Common myeloid progenitor, CD34-positive (primary cell): ENCODE results near the gene CACNA2D3.

ENCODE experiments used
- CTCF ChIA-PET: fragments of 350-600 bp; sonication (Branson Sonifier 250); formaldehyde crosslinking; loops from one replicate; lab custom pipeline; 2021; ENCODE audit warnings: antibody characterized with exemption; lab: Charles Lee
- POLR2A ChIA-PET: fragments of 350-600 bp; sonication (Branson Sonifier 250); formaldehyde crosslinking; loops from one replicate; lab custom pipeline; 2021; ENCODE audit warnings: antibody characterized with exemption; lab: Charles Lee
- DNase-seq, 3 donors: peaks; one replicate each; pipeline versions ENCODE4 v3.0.0 to v3.0.0-alpha.2; 2013
- H3K27ac ChIP-seq, 2 experiments: 1 replicate in 1 of 2; 2 replicates in 1 of 2; pipeline ENCODE4 v1.7.0; 2013; ENCODE audit warnings: inconsistent platforms in 2 of 2, low read length in 2 of 2, mild to moderate bottlenecking in 2 of 2, low read depth in 1 of 2, moderate library complexity in 1 of 2; ENCODE audit not compliant: severe bottlenecking in 2 of 2, insufficient read depth in 1 of 2, poor library complexity in 1 of 2
- H3K27me3 ChIP-seq, 5 experiments: replicated peaks in 2 of 5; 1 replicate in 3 of 5; 2 replicates in 2 of 5; pipeline versions ENCODE4 v1.6.1 to v1.7.0; 2013; ENCODE audit warnings: low read length in 4 of 5, mild to moderate bottlenecking in 2 of 5, moderate library complexity in 2 of 5, inconsistent platforms in 1 of 5; ENCODE audit not compliant: insufficient read depth in 5 of 5, control insufficient read depth in 4 of 5
- H3K36me3 ChIP-seq, 4 experiments: 1 replicate in 2 of 4; 2 replicates in 2 of 4; pipeline versions ENCODE4 v1.6.1 to v1.7.0; 2013; ENCODE audit warnings: low read length in 3 of 4, control low read depth in 1 of 4, mild to moderate bottlenecking in 1 of 4; ENCODE audit not compliant: control insufficient read depth in 4 of 4, insufficient read depth in 4 of 4
- H3K4me1 ChIP-seq, 4 experiments: 1 replicate in 3 of 4; 2 replicates in 1 of 4; pipeline versions ENCODE4 v1.6.1 to v1.7.1; 2013; ENCODE audit warnings: low read length in 3 of 4, mild to moderate bottlenecking in 3 of 4, control low read depth in 1 of 4, inconsistent platforms in 1 of 4, moderate library complexity in 1 of 4; ENCODE audit not compliant: control insufficient read depth in 4 of 4, insufficient read depth in 4 of 4; ENCODE audit errors: control extremely low read depth in 1 of 4
- H3K4me3 ChIP-seq, 7 experiments: 1 replicate in 4 of 7; 2 replicates in 3 of 7; pipeline versions ENCODE4 v1.5.1 to v1.7.0; 2013; ENCODE audit warnings: mild to moderate bottlenecking in 7 of 7, low read length in 6 of 7, moderate library complexity in 6 of 7, inconsistent platforms in 2 of 7, low read depth in 2 of 7, control low read depth in 1 of 7; ENCODE audit not compliant: insufficient read depth in 4 of 7, control insufficient read depth in 1 of 7; ENCODE audit errors: extremely low read depth in 1 of 7
- H3K9me3 ChIP-seq, 5 experiments: 1 replicate in 4 of 5; 2 replicates in 1 of 5; pipeline versions ENCODE4 v1.6.1 to v1.7.1; 2013; ENCODE audit warnings: low read length in 4 of 5, mild to moderate bottlenecking in 2 of 5, inconsistent platforms in 1 of 5, low read depth in 1 of 5, moderate library complexity in 1 of 5; ENCODE audit not compliant: control insufficient read depth in 4 of 5, insufficient read depth in 2 of 5; ENCODE audit errors: control extremely low read depth in 1 of 5
- WGBS: methylation state at CpG from one replicate; pipeline ENCODE4 v1.1.5; 2013; ENCODE audit not compliant: insufficient coverage; 5-methylcytosine and 5-hydroxymethylcytosine counted together

The CACNA2D3 gene

DNA sequence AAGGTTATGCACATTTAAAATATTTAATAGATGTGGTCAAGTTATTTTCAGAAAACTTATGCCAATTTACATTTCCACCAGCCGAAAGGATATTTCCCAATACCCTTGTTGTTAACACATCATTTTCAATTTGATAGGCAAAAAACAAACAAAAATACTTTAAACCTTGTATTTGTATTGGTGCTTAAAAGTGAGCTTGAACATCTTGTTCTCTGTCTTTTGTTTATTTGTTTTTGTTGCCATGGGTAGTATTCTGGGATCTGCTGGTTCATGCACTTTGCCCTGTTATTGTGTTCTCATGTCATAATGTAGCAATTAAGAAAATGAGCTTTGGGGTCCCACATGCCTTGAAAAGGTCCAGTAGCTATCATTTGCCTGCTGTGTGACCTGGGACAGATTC, 614.1 kb downstream of the CACNA2D3 start:
- POLR2A ChIA-PET = no interaction called here
- Histone ChIP-seq H3K27me3 (no peaks in the 10 kb centered on the region), H3K4me3 (no peak overlapping the region), H3K9me3 (no peaks in the 10 kb centered on the region), H3K36me3 (no peaks in the 10 kb centered on the region), H3K4me1 (no peaks in the 10 kb centered on the region), H3K27ac (no peak overlapping the region)
- WGBS = no CpG with 5 or more reads among the region's 1 CpG
- no peak for DNase-seq
- CTCF ChIA-PET = no interaction called here

DNA sequence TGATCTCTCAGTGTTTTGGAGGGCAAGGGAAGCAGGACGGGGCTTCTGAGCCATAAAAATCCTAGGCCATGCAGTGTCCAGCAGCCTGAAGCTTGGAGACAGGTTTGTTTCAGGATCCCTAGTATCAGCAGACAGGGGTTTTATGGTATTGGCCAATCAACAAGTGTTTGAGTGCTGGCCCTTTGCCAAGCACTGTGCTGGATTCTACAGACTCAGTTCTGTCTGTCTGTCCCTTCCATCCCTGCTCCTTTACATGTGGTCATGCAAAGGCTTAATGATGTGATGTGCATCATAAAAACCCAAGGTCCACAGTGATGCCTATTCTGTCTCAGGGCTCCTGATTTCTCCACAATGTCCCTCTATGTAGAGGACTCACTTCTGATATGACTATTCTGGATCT, 621.4 kb downstream of the CACNA2D3 start:
- DNase-seq = no peak
- WGBS = 90% methylated on average over 1 of the region's 1 CpG
- POLR2A ChIA-PET = no interaction called here
- no peak overlapping the region for H3K27ac ChIP-seq
- H3K4me3 ChIP-seq = no peak overlapping the region
- H3K9me3 ChIP-seq = no peaks in the 10 kb centered on the region
- CTCF ChIA-PET = no interaction called here
- no peaks in the 10 kb centered on the region for H3K4me1 ChIP-seq
- H3K36me3 ChIP-seq = no peaks in the 10 kb centered on the region
- no peaks in the 10 kb centered on the region for H3K27me3 ChIP-seq

DNA sequence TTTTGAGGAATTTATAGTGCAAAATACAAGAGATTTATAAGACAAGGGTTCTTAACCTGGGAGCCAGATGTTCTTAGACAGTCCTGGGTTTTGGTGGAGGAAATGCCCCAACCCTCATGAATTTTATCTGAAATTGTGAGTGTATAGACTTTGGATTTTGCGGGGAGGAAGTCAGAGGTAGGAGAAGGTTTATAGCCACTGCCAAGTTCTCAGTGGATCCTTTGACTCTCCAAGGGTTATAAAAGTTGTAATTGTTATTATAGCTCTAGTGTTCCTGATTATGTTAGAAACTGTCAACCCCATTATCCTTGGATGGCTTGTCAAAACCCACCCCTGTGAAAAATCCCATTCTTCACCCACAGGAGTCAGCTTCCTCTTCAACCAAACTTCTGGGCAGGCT, 621.9 kb downstream of the CACNA2D3 start:
- POLR2A ChIA-PET = no interaction called here
- 100% methylated on average over 1 of the region's 1 CpG for WGBS

DNA sequence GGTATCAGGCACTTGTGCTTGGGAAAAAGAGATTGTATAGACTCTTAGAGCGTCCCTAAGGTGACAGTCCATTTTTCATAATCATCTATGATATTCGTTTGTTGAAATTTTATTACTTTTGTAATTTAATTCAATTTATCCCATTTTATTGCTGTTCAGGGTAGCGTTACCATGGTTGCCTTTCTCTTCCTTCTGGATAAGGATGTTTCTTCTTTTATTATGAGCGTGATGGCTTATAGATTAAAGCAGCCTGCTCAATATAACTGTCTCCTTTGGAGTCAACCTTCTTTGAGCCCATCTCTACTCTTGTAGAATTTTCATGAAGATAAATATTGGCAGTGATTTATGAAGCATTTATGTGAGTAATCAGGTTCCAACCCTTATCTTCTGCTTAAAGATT, 623.5 kb downstream of the CACNA2D3 start:
- H3K27ac ChIP-seq = no peak overlapping the region
- POLR2A ChIA-PET = no interaction called here
- H3K27me3 ChIP-seq = no peaks in the 10 kb centered on the region
- no peak overlapping the region for H3K4me3 ChIP-seq
- no peak for DNase-seq
- no peaks in the 10 kb centered on the region for H3K4me1 ChIP-seq
- WGBS = no CpG with 5 or more reads among the region's 4 CpGs
- CTCF ChIA-PET = no interaction called here
- H3K36me3 ChIP-seq = no peaks in the 10 kb centered on the region
- H3K9me3 ChIP-seq = no peaks in the 10 kb centered on the region

More for the DNA sequence above, 621.9 kb downstream of the CACNA2D3 start:
- Histone ChIP-seq H3K27ac (no peak overlapping the region), H3K36me3 (no peaks in the 10 kb centered on the region), H3K9me3 (no peaks in the 10 kb centered on the region), H3K4me3 (no peak overlapping the region), H3K27me3 (no peaks in the 10 kb centered on the region), H3K4me1 (no peaks in the 10 kb centered on the region)
- CTCF ChIA-PET = no interaction called here
- DNase-seq = no peak

- Histone ChIP-seq H3K4me3 (no peak overlapping the region), H3K9me3 (no peaks in the 10 kb centered on the region), H3K27me3 (no peaks in the 10 kb centered on the region), H3K4me1 (no peaks in the 10 kb centered on the region), H3K36me3 (no peaks in the 10 kb centered on the region), H3K27ac (no peak overlapping the region)
- ChIA-PET CTCF (no interaction called here), POLR2A (no interaction called here)
- 100% methylated on average over 1 of the region's 1 CpG for WGBS
- no peak for DNase-seq
Observed at GRCh38 chr3:54746722-54747121, 624.4 kb downstream of the CACNA2D3 start.

- ChIA-PET CTCF (no interaction called here), POLR2A (no interaction called here)
- H3K36me3 ChIP-seq = no peaks in the 10 kb centered on the region
- no peak for DNase-seq
- H3K4me3 ChIP-seq = no peak overlapping the region
- no peaks in the 10 kb centered on the region for H3K27me3 ChIP-seq
- no peak overlapping the region for H3K27ac ChIP-seq
- no peaks in the 10 kb centered on the region for H3K4me1 ChIP-seq
- no peaks in the 10 kb centered on the region for H3K9me3 ChIP-seq
Observed at GRCh38 chr3:54755756-54756155, 633.4 kb downstream of the CACNA2D3 start.

DNA sequence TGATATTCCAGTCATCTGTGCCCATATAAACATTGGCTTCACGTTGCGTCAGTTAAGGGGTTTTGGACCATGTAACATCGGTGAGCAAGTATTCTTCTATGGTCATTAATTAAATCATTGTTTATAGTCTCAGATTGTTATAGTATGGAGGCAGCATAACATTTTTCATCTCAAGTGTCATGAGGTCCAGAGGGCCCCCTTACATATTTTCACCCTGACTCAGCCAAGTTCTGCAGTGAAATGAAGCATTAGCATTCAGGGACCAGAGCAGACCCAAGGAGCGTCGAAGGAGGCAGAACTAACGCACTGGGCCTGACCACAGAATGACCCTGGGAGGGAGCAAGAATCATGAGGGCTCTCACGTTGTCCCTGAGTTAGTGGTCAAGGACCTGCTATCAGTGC, 634.0 kb downstream of the CACNA2D3 start:
- ChIA-PET CTCF (no interaction called here), POLR2A (no interaction called here)
- DNase-seq = no peak
- Histone ChIP-seq H3K9me3 (no peaks in the 10 kb centered on the region), H3K4me3 (no peak overlapping the region), H3K4me1 (no peaks in the 10 kb centered on the region), H3K27me3 (no peaks in the 10 kb centered on the region), H3K27ac (no peak overlapping the region), H3K36me3 (no peaks in the 10 kb centered on the region)
- 87% methylated on average over 5 of the region's 7 CpGs for WGBS
